ENCODE results near the gene GALNS.

The GALNS gene

DNA sequence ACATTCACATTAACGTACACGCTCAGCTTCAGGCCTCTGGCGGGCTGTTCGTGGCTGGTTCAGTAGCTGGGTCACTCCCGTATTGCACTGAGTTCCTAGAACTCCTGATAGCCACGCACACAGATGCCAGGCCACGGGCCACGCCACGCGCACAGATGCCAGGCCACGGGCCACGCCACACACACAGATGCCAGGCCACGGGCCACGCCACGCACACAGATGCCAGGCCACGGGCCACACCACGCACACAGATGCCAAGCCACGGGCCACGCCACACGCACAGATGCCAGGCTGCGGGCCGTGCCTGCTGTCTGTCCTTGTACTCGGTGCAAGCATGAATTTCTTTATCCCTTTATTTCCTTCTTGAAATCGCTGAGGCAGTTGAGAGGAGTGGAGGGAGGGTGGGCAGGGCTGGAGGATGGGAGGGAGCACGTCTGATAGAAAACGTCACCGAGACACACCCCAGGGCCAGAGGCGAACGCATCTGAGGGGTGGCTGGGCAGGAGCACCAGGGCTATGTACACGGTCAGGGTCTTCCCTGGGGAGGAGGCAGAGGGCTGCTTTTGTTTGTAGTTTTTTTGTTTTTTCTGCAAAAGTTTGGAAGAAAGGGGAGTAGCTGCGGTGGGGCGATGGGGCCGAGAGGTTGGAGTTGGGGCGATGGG lies 18.3 kb upstream of the GALNS start:
- DNase-seq = no peak

DNA sequence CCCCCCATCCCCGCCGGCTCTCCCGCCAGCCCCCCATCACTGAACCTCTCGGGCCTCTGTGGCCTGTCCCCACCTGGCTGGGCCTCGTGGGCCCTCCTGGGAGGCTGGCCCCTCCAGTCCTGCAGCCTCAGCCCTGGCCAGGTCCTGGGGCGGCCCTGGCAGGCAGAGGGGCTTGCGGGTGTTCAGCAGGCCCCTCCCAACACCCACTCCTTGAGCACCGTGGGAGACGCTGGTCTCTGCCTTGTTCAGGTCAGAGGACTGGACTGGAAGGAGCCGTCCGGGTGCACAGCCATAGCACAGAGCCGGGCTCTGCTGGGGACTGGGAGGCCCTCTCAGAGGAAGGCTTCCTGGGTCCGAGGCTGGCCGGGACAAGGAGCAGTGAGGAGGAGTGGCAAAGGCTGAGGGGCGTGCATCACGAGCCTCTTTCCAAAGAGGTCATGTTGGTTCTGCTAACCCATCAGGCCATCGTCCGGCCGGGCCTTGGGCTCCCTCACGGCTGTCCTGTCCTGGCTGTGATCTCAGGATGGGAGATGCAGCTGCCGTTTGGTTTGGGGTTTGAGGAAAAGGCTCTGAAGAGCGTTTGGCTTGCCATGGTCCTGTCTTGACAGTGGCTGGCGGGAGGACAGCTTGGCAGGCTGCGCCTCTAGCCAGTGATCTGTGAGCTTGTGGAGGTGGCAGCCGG lies 16.0 kb upstream of the GALNS start:
- no peak for DNase-seq

DNA sequence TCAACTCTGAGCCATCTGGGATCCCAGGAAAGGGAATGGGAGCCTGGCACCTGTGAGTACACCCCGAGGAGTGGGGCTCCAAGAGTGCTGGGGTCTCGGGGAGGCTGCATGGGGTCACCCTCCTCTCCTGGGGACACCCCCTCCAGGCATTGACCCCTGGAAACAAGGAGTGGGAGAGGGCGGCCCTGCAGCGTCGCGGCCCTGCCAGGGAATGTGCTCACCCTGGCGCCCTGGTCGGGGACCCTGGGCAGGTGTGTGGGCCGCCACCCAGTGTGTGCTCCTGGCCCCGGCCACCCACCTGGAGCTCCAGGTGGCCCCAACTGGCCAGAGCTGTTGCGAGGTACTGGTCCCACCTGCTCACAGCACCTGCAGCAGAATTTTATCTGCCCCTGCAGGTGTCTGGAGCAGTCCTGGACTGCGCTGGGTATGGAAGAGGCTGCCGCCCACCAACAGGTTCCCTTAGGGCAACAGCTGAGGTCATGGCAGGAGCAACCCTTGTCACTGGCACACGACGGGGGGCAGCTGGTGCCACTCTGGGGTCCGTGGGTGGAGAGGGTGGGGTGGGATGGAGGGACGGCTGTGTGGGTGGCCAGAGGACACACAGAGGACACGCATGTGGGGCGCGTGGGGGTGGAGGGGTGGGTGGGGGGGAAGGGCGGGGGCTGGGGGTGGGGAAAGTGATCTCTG lies 15.1 kb upstream of the GALNS start:
- DNase-seq = no peak

DNA sequence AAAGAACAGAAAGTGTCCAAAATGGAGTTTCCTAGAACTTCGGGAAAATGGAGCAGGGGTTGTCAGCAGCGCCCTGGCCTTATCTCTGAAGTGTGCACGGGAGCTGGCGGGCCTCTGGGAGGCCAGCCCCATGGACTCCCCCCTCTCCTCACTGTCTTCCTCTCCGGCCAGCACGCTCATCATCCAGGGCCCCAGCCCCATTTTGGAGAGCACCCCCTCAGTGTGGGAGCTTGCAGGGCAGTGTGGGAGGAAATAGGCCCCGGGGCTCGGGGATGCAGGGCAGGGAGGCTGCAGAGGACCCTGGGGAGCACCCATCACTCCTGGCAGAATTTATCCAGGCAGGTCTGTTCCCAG lies 14.6 kb upstream of the GALNS start:
- DNase-seq = no peak

DNA sequence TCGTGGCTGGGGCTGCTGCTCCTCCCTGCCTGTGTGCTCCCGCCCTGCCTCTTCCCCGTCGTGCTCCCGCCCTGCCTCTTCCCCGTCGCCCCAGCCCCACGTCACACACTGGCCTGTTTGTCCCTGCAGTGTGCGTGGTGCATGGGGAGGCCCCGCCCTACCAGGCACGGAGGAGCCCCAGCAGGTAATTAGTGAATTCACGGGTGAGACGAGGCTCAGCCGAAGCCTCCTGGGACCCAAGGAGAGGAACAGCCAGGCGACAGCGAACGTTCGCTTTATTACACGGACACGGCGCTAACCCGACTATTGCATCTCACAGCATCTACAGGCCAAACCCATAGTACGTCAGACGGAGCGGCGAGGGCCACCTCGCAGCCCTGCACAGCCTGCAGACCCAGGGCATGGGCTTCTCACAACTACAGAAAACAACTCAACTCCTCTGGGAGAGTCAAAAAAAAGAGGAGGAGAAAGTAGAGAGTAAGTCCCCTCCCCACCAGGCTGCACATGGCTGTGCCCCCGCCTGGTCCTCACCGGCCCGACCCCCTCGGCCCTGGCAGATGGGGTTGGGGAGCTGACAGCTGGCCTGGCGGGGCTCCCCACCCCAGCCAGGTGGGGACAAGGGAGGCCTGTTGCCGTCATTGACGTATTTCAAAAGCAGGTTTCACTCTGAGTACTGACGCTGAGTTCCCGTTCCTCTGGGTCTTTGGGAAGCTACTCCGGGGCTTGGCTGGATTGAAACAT lies 14.0 kb upstream of the GALNS start:
- DNase-seq = no peak

DNA sequence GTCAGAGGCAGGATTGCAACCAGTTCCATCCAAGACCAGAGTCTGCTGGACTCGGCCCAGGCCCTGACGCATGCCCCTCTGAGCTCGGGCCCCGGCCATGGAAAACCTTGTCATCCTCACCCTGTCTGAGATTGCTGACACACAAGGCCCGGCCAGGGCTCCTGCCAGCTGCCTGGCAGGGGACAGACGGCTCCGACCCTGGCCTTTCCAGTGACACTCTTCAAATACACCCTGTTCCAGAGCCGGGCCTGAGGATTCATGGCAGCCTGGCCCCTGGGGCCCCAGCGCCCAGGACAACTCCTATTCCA lies 12.9 kb upstream of the GALNS start:
- no peak for DNase-seq

DNA sequence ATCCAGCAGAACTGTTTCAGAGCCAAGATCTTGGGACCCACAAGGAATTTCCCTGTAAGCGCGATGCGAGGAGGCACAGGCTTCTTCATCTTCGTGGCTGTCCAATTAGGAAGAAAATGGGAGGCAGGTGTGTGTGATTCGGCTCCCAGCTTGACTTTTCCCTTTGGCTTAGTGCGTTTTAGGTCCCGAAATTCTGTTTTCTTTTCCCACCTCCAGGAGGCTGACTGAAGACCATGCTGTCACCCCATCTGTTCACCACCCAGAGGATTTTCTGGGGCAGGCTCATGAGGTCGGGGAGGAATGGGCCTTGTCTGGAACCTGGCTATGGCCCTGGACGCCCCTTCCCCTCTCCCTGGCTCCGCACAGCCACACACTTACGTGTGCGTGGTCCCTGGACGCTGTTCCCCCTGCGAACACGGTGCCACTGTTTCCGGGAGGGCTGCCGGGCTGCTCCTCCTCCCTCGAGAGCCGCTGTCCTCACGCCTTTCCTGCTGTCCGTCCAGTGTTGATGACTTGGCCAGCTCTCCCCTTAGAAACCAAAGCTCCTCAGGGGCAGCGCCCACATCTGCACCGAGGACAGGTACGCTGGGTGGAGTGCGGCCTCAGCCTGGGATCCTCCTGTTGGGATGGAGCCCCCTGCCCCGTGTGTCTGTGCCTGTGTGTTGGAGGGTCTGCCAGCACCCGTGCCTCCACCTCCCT lies 12.4 kb upstream of the GALNS start:
- DNase-seq = no peak

DNA sequence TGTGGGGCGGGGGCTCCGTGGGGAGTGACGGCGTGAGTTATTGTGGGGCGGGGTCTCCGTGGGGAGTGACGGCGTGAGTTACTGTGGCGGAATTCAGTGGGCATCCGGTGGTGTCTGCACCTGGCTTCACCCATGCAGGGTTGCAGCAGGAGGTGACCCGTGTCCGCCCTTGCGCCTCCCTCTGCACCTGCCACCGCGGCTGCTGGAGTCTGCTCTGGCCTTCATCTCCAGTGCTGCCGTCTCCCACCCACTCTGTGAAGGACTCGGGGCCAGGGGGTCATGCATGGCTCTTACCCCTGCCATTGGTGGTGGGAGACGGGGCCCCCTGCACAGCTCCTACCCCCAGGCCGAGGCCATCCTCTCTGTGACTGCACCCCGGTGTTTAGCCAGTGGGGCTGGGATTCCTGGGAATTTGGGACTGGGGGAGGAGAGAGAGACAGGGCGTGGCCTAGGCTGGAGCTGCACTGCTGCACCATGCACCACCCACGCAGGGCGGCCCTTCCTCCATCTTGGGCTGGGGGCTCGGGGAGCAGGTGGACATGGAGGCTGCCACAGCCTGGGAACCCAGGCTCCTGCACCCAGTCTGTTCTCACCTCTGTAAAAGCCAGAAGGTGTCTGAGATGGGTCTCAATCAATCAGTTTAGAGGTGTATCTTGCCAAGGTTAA lies 11.0 kb upstream of the GALNS start:
- DNase-seq = no peak

DNA sequence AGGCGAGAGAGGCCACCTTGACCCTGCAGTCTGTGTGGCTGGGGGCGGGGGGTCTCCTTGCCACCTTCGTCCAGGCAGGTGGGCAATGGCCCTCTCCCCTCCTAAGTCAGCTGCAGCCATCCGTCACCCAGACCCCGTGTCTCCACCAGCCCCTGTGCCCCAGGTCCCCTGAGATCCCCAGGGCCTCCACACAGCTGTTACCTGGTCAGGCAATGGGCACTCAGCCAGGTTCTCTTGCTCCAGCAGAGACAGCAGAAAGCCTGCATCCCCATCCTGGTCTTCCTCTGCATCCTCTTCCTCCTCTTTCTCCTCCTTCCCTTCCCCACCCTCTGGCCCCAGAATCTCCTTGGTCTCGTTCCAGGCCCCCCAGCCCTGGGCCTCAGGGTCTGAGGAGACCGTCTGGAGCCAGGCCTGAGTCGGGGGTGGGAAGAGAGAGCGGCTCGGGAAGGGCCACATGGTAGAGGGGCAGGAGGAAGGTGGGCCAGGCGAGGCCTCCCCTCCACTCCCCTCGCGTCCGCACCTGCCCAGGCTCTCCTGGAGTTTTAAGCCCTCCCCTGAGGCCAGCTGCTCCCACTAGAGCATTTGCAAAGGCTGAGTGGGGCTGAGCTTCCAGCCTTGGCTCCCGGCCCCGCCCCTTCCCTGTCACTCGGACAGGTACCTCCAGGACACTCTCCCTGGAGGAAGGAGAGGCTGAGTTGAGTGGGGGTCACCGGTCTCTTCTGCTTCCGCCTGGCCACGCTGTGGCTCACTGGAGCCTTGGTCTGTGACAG lies 9.6 kb upstream of the GALNS start, which contains the start of gene PABPN1L:
TSS of gene PABPN1L (minus strand) at position 510 of the 770 bp plus-strand sequence. CDS start at position 456, 54 bp downstream.
- no peak for DNase-seq

DNA sequence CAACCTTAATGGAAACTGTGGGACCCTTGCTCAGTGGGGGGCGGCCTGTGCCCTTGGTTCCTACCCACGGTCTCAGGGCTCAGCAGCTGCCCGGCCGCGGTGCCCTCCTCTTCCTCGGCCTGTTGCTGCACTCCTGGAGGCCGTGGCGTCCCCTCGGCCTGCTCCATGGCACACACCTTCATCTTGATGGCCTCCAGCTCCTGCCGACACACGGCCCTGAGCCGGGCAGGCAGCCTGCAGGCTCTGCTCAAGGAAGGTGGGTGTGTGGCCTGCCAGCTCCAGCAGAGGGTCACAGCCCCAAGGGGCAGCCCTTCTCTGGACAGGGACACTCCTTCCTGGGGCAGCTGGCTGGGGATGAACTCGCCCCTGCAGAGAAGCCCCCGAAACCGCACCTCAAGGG lies 9.0 kb upstream of the GALNS start:
- DNase-seq = no peak

DNA sequence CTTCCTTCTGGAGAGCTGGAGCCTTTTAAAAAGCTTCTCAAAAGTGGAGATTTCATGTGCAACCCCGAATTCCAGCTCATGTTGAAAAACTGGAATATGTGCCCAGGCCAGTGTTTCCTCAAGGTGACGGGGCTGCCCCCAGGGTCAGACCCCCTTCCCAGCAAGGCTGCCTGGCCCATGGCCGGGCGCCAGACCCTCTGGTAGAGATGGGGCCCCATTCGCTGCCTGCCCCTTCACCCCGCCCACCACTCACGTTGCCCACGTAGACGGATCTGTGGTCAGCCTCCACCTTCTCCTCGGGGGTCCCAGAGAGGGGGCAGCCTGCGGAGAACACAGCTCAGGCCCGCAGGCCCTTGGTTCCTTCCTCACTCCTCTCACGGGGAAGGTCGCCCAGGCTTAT lies 8.6 kb upstream of the GALNS start:
- DNase-seq = no peak

DNA sequence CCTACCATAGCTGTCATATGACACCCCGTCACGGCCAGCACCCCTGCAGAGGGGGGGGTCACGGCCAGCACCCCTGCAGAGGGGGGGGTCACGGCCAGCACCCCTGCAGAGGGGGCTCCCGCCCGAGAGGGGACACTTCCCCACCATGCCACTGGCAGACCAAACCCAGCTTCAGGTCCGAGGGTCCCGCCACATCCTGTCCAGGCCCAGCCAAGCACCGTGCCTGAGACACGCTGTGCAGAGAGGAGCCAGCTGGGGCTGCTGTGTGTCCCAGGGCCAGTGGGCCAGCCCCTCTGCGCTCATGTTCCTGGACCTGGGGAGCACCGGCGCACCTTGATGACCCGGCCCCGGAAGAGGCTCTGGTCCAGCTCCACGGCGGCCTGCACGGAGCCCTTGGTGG lies 7.8 kb upstream of the GALNS start:
- no peak for DNase-seq

DNA sequence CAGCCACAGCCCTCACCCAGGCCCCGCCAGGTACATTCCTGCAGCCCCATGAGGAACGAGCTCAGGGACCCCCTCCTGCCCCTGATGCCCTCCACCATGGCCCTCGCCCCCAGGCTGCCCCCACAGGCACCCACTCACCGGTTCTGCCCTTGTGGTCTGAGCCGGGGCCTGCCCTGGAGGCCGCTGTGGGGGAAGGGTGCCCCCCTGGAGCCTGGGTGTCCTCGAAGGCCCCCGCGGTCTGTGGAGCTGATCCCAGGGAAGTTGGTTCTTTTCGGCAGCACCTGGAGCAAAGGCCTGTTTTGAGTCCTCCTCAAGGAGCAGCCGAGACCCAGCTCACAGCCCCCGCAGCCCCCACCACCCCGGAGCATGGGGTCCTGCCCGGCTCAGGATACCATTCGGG lies 7.4 kb upstream of the GALNS start:
- DNase-seq = no peak

DNA sequence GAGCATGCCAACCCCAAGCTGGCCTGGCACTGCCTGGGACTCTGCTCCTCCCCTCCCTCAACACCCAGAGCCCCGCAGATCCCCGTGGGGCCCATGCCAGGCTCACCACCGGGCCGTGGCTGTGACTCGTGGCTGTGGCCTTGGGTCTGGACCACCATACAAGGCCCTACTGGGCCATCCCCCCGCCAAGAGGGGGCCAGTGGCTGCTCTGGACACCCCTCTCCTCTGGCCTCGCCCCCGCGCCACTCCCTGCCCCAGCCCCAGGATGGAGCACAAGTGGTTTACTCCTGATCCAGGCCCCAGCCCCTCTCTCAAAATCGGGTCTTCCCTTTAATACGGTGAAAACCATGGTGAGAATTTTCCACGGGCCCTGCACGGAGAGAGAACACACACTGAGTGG lies 6.7 kb upstream of the GALNS start:
- DNase-seq = no peak

DNA sequence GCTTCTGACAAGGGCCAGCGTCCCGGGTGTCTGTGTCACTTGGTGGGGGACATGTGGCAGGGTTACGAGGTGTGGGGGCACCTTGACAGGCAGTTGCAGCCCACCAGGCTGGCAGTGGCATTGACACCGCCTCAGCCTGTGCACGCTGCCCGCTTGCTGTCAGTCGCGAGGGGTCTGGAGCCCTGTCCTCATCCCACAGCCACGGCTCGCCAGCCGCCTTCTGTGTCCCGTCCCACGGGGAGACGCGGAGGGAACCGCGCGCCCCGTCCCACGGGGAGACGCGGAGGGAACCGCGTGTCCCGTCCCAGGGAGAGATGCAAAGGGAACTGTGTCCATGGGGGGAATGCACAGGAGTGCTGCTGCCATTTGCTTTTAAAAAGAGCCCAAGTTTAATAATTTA lies 6.2 kb upstream of the GALNS start:
- no peak for DNase-seq

DNA sequence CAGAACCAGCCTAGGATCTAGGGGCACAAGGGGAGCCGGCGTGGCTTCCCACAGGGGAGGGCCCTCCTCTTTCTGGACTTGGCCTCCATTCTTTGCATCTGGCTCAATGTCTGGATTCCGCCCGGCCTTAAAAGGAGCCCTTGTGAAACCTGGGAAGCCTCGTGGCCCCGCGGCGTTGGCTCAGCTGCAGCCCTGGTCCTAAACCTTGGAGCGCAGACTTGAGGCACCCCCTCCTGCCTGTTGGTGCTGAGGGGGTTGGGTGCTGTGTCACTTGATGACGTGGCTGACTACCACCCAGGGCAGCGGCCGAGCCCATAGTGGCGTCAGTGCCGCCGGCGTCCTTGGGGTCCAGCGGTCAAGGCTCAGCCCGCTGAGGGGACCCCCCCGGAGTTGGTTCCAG lies 4.6 kb upstream of the GALNS start:
- no peak for DNase-seq

DNA sequence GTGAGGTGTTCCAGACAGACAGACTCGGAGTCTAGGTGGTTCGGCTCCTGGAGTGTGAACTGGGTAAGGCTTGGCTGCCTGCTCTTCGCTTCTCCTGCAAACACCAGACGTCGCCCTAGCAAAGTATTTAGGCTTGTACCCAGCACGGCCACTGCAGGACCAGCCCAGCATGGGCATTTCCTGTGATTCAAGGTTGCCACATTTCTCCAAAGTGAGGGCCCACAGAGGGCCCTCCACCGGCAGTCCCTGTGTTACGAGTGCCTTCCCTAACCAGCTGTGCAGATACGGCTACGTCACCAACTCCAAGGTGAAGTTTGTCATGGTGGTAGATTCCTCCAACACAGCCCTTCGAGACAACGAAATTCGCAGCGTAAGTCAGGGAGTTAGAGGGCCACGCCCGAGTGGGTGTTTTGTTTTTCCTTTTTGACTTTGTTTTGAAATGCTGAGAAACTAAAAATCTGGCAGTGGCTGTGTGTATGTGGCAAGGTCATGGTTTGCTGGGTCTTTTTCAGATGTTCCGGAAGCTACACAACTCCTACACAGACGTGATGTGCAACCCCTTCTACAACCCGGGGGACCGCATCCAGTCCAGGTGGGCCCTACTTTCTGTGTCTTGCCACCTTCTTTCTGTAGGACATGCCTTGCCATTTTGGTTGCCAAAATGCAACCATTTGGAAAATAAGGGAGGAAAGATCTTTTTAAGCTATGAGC lies 2.8 kb upstream of the GALNS start:
- DNase-seq = no peak

DNA sequence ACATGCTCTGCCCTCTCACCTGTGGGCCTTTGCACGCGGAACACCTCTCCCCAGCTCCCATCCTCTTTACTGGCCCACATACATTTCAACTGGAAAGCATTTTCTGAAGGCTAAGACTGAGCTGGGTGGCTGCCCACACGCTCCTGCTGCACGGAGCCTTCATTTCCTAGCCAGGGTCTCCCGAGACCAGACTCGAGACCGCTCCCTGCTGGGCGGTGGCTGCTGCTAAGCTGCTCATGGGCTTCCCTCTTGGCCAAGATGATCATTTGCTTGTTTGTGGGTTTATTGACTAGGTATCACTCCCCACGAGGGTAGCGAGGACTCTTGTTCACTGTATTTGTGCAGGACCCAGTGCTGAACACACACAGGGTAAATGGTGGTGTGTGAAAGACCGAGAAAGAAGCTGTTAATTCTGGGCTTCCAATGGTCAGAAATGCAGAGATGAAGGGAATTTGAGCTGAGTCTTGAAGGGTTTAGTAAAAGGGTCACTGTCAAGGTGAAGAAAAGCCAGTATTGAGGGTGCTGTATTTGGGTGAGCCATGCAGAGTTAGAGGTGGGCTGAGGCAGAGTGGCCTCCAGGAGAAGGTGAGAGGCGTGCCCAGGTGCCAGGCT lies 1.1 kb upstream of the GALNS start:
- DNase-seq = no peak

DNA sequence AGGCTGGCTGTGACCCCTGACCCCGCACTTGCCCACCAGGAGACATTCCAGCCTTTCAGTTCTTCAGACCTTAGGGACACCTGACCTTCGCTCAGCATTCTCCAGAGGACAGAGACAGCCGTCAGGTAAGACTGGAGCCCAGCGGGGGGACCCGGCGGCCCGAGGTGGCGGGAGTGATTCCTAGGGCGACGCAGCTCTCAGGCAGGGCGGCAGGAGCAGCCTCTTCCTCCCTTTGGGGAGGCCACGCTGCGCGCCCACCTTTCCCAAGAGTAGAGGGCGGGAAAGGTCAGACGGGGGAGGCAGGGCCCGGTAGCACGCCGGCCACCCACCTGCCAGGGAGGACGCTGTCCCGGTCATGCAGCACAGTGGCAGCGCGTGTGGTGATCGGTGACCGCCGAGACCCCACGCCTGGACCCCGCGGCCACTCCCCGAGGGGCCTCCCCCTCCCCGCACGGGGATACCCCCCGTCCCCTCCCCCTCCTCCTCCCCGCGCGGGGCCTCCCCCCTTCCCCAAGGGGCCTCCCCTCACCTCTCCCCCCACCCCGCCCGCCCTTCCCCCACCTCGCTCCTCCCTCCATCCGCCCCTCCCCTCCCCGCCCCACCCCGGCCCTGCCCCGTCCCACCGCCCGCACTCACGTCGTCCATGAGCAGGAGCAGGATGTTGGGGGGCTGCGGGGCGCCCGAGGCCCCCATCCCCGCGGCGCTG lies 472 bp downstream of the GALNS start:
- no peak for DNase-seq

DNA sequence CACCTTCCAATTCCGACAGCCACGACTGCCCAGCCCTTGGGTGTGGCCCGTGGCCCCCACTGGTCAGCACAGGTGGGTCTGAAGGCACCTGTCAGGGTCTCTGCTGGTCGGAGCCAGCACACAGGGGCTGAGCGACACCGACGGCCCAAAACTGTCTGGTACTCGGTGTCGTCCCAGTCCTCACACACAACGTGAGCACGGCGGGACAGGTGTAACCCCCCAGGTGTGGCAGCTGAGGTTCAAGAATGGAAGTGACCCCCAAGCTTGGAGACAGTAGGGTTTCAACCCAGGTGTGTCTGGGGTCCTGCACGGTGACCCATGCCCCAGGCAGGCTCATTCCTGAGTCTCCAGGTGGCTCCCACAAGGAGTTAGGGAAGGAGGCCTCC lies 1.0 kb downstream of the GALNS start:
- no peak for DNase-seq
